MCF 10A (cell line): ENCODE measurements around the gene CORO7. TPM values are rescaled to one million over a fixed set of nuclear protein-coding genes. Genes with fewer than 3 reads are reported as not detected.

Experiments
- BruUV-seq: library from RNA; stranded (reverse); fragments of 400-500 nt; replicated peaks from 2 replicates; lab custom pipeline; 2021; lab: Mats Ljungman, UMichigan
- CTCF ChIA-PET: fragments of 300-600 bp; sonication (Branson Sonifier 250); formaldehyde crosslinking; extraction: SDS; loops from one replicate; lab custom pipeline; 2021; ENCODE audit warnings: antibody characterized with exemption, inconsistent platforms; lab: Yijun Ruan, JAX
- POLR2A ChIA-PET: fragments of 300-600, 350-650 bp; sonication (Branson Sonifier 250); formaldehyde crosslinking; extraction: SDS; loops from one replicate; lab custom pipeline; 2020; ENCODE audit warnings: antibody characterized with exemption, inconsistent platforms; lab: Yijun Ruan, JAX
- DNase-seq: peaks from one replicate; pipeline ENCODE4 v3.0.0-alpha.2; 2018; ENCODE audit not compliant: unreplicated experiment
- H3K27ac Mint-ChIP-seq: one replicate; pipeline ENCODE4 v1.8.0; 2022; ENCODE audit warnings: mild to moderate bottlenecking, low read depth, mixed read lengths; ENCODE audit not compliant: unreplicated experiment
- H3K27me3 Mint-ChIP-seq: one replicate; pipeline ENCODE4 v1.8.0; 2022; ENCODE audit warnings: mixed read lengths; ENCODE audit not compliant: insufficient read depth, unreplicated experiment
- H3K36me3 Mint-ChIP-seq: one replicate; pipeline ENCODE4 v1.8.0; 2022; ENCODE audit warnings: mild to moderate bottlenecking, moderate library complexity, mixed read lengths; ENCODE audit not compliant: insufficient read depth, unreplicated experiment
- H3K4me1 Mint-ChIP-seq: one replicate; pipeline ENCODE4 v1.8.0; 2022; ENCODE audit warnings: mixed read lengths; ENCODE audit not compliant: insufficient read depth, unreplicated experiment
- H3K4me3 Mint-ChIP-seq: one replicate; pipeline ENCODE4 v1.8.0; 2022; ENCODE audit warnings: mild to moderate bottlenecking, moderate library complexity, mixed read lengths; ENCODE audit not compliant: unreplicated experiment
- H3K9me3 Mint-ChIP-seq: one replicate; pipeline ENCODE4 v1.8.0; 2022; ENCODE audit warnings: mixed read lengths; ENCODE audit not compliant: unreplicated experiment
- intact Hi-C: fragments of 100-400 bp; cut with micrococcal nuclease; formaldehyde crosslinking; loops from 2 replicates; pipeline ENCODE4 v1.14.1; 2022
- total RNA-seq: library from RNA; stranded (reverse); gene quantifications from 2 replicates; pipeline ENCODE4 v1.2.3, GENCODE V29; 2022
- TF ChIP-seq, protein P1 (sequence below): fragments of 200-600 bp; IDR thresholded peaks from one replicate; pipeline ENCODE4 v1.8.0; 2022; ENCODE audit warnings: antibody characterized with exemption, mild to moderate bottlenecking; ENCODE audit not compliant: unreplicated experiment

Gene CORO7
- total RNA-seq, 1 experiment from 2014 or later = 20.3 TPM

GRCh38 chr16:4318451-4318910 lies 97.9 kb downstream of the CORO7 start:
- Mint-ChIP-seq H3K9me3 (no peaks in the 10 kb centered on the region), H3K27me3 (no peaks in the 10 kb centered on the region), H3K4me1 (peaks cover 6% of the 10 kb centered on the region), H3K4me3 (peak overlapping the region; percentile 68), H3K36me3 (peaks cover 9% of the 10 kb centered on the region), H3K27ac (no peak overlapping the region)
- no peak for DNase-seq
- POLR2A ChIA-PET = interaction anchor here (0.6 kb wide), 1 partner anchor 45 kb away, joined by 3 read pairs; the partner anchor contains the start of gene TFAP4
- BruUV-seq = TSS peak; percentile 21
- TF ChIP-seq, protein P1, sequence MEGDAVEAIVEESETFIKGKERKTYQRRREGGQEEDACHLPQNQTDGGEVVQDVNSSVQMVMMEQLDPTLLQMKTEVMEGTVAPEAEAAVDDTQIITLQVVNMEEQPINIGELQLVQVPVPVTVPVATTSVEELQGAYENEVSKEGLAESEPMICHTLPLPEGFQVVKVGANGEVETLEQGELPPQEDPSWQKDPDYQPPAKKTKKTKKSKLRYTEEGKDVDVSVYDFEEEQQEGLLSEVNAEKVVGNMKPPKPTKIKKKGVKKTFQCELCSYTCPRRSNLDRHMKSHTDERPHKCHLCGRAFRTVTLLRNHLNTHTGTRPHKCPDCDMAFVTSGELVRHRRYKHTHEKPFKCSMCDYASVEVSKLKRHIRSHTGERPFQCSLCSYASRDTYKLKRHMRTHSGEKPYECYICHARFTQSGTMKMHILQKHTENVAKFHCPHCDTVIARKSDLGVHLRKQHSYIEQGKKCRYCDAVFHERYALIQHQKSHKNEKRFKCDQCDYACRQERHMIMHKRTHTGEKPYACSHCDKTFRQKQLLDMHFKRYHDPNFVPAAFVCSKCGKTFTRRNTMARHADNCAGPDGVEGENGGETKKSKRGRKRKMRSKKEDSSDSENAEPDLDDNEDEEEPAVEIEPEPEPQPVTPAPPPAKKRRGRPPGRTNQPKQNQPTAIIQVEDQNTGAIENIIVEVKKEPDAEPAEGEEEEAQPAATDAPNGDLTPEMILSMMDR = no peak
- CTCF ChIA-PET = interaction anchor here (0.6 to 1.9 kb wide), 6 partner anchors 11 to 1298 kb away, joined by 3 to 5 read pairs (median 4); no protein-coding TSS in a partner anchor
- intact Hi-C loops = no loop called here

GRCh38 chr16:4317532-4318450 lies 98.6 kb downstream of the CORO7 start:
- POLR2A ChIA-PET = interaction anchor here (1.8 to 2.3 kb wide), 3 partner anchors 11 to 46 kb away, joined by 6 to 10 read pairs (median 7); no protein-coding TSS in a partner anchor
- Mint-ChIP-seq H3K4me1 (peaks cover 6% of the 10 kb centered on the region), H3K27ac (peak overlapping the region; percentile 39), H3K9me3 (no peaks in the 10 kb centered on the region), H3K4me3 (peak overlapping the region; percentile 68), H3K27me3 (no peaks in the 10 kb centered on the region), H3K36me3 (peaks cover 9% of the 10 kb centered on the region)
- no TSS peak for BruUV-seq
- intact Hi-C loops = loop anchor here (1.0 to 2.0 kb wide), 2 partner anchors 10 to 27 kb away; no protein-coding TSS in a partner anchor
- CTCF ChIA-PET = interaction anchor here (0.6 to 1.9 kb wide), 7 partner anchors 12 to 751 kb away, joined by 3 to 5 read pairs (median 4); no protein-coding TSS in a partner anchor
- peak; percentile 50 for DNase-seq
- TF ChIP-seq, protein P1 = no peak

- TF ChIP-seq, protein P1 = no peak
- peak; percentile 67 for DNase-seq
- peaks cover 6% of the 10 kb centered on the region for H3K4me1 Mint-ChIP-seq
- ChIA-PET POLR2A (interaction anchor here (0.5 to 2.3 kb wide), 9 partner anchors 9 to 140 kb away, joined by 3 to 10 read pairs (median 3); no protein-coding TSS in a partner anchor), CTCF (interaction anchor here (0.6 to 1.9 kb wide), 7 partner anchors 11 to 117 kb away, joined by 3 to 5 read pairs (median 4); no protein-coding TSS in a partner anchor)
- intact Hi-C loops = loop anchor here (1.0 to 2.0 kb wide), 2 partner anchors 10 to 26 kb away; no protein-coding TSS in a partner anchor
- H3K4me3 Mint-ChIP-seq = peak overlapping the region; percentile 68
- no peaks in the 10 kb centered on the region for H3K9me3 Mint-ChIP-seq
- H3K27ac Mint-ChIP-seq = peak overlapping the region; percentile 39
- no TSS peak for BruUV-seq
- no peaks in the 10 kb centered on the region for H3K27me3 Mint-ChIP-seq
- peaks cover 9% of the 10 kb centered on the region for H3K36me3 Mint-ChIP-seq
Observed at GRCh38 chr16:4316864-4317531, 99.4 kb downstream of the CORO7 start.
